ENCODE data around the gene KAT7.
A peak's percentile ranks its signal among the peaks of the same experiment; 100 is the strongest.

Gene KAT7

GRCh38 chr17:49842846-49843245, 54.4 kb downstream of the KAT7 start:
- no peak for DNase-seq (ENCODE audit: low read depth in 3 of 3)

- DNase-seq (ENCODE audit: low read depth in 3 of 3), result no peak
Measured at GRCh38 chr17:49843774-49844350, 55.4 kb downstream of the KAT7 start.

- DNase-seq (ENCODE audit: low read depth in 3 of 3), result no peak
Measured at GRCh38 chr17:49845321-49845720, 56.8 kb downstream of the KAT7 start.

- DNase-seq (ENCODE audit: low read depth in 3 of 3), result no peak
Measured at GRCh38 chr17:49846938-49847712, 58.6 kb downstream of the KAT7 start.

GRCh38 chr17:49848019-49848473, 59.6 kb downstream of the KAT7 start, which contains the start of gene TAC4:
Gene TAC4 (minus strand): TSS chr17:49848069. CDS start chr17:49848017, 52 bp downstream.
- DNase-seq (ENCODE audit: low read depth in 3 of 3), result no peak

GRCh38 chr17:49848739-49849138, 60.3 kb downstream of the KAT7 start:
- no peak for DNase-seq (ENCODE audit: low read depth in 3 of 3)

- no peak for DNase-seq (ENCODE audit: low read depth in 3 of 3)
Measured at GRCh38 chr17:49850218-49850610, 61.7 kb downstream of the KAT7 start.

GRCh38 chr17:49850772-49851386, 62.4 kb downstream of the KAT7 start:
- no peak for DNase-seq (ENCODE audit: low read depth in 3 of 3)

- peak; percentile 27 to 61 (median 39) for DNase-seq (ENCODE audit: low read depth in 3 of 3)
Measured at GRCh38 chr17:49851387-49852291, 63.2 kb downstream of the KAT7 start.

GRCh38 chr17:49853470-49854015, 65.1 kb downstream of the KAT7 start:
- no peak for DNase-seq (ENCODE audit: low read depth in 3 of 3)

GRCh38 chr17:49854126-49854525, 65.6 kb downstream of the KAT7 start:
- no peak for DNase-seq (ENCODE audit: low read depth in 3 of 3)

GRCh38 chr17:49858796-49859195, 70.3 kb downstream of the KAT7 start:
- DNase-seq (ENCODE audit: low read depth in 3 of 3), result no peak

GRCh38 chr17:49859991-49860953, 71.8 kb downstream of the KAT7 start:
- DNase-seq (ENCODE audit: low read depth in 3 of 3), result no peak

GRCh38 chr17:49861150-49861884, 72.8 kb downstream of the KAT7 start:
- DNase-seq (ENCODE audit: low read depth in 3 of 3), result peak; percentile 19 to 45 (median 36)

GRCh38 chr17:49862781-49863331, 74.4 kb downstream of the KAT7 start:
- no peak for DNase-seq (ENCODE audit: low read depth in 3 of 3)

GRCh38 chr17:49866019-49866380, 77.5 kb downstream of the KAT7 start:
- DNase-seq (ENCODE audit: low read depth in 3 of 3), result no peak

- DNase-seq (ENCODE audit: low read depth in 3 of 3), result no peak
Measured at GRCh38 chr17:49866882-49867413, 78.5 kb downstream of the KAT7 start.

- DNase-seq (ENCODE audit: low read depth in 3 of 3), result no peak
Measured at GRCh38 chr17:49869038-49869374, 80.5 kb downstream of the KAT7 start.

GRCh38 chr17:49870298-49870697, 81.8 kb downstream of the KAT7 start:
- no peak for DNase-seq (ENCODE audit: low read depth in 3 of 3)

All from stimulated activated CD4-positive, alpha-beta T cell treated with anti-CD3 and anti-CD28 coated beads, TNF-alpha, amount 100 ng/mL, for 24 hours (primary cell).